ENCODE data around the gene LRRC28.
A peak's percentile ranks its signal among the peaks of the same experiment; 100 is the strongest.

LRRC28 gene

DNA sequence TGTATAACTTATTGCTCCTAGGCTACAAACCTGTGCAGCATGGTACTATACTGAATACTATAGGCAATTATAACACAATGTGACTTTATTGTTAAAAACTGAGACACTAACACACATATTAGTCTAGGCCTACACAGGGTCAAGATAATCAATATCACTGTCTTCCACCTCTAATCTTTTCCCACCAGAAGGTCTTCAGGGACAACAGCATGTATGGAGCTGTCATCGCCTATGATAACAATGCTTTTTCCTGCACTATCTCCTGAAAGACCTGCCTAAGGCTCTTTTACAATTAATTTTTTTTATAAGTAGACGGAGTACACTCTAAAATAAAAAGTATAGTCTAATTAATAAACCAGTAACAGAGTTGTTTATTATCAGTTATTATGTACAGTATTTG lies 60.9 kb downstream of the LRRC28 start:
- no peaks in the 10 kb centered on the region for H3K4me1 Mint-ChIP-seq
- H3K36me3 Mint-ChIP-seq, result peaks cover 13% of the 10 kb centered on the region
- no peaks in the 10 kb centered on the region for H3K27me3 Mint-ChIP-seq
- no peak overlapping the region for H3K27ac Mint-ChIP-seq
- no peak for ATAC-seq
- no peak overlapping the region for H3K4me3 Mint-ChIP-seq
- H3K9me3 Mint-ChIP-seq, result peaks cover 5% of the 10 kb centered on the region

- H3K9me3 Mint-ChIP-seq, result peaks cover 5% of the 10 kb centered on the region
Observed at GRCh38 chr15:99312794-99313193, 61.5 kb downstream of the LRRC28 start.

GRCh38 chr15:99315636-99316035 lies 64.4 kb downstream of the LRRC28 start:
- no peak overlapping the region for H3K4me3 Mint-ChIP-seq
- no peak overlapping the region for H3K27ac Mint-ChIP-seq
- H3K27me3 Mint-ChIP-seq, result no peaks in the 10 kb centered on the region
- H3K9me3 Mint-ChIP-seq, result peaks cover 5% of the 10 kb centered on the region
- no peak for ATAC-seq
- H3K4me1 Mint-ChIP-seq, result no peaks in the 10 kb centered on the region
- peaks cover 13% of the 10 kb centered on the region for H3K36me3 Mint-ChIP-seq

More at GRCh38 chr15:99312794-99313193, 61.5 kb downstream of the LRRC28 start:
- peaks cover 13% of the 10 kb centered on the region for H3K36me3 Mint-ChIP-seq
- no peaks in the 10 kb centered on the region for H3K4me1 Mint-ChIP-seq
- H3K27ac Mint-ChIP-seq, result no peak overlapping the region
- H3K27me3 Mint-ChIP-seq, result no peaks in the 10 kb centered on the region
- no peak overlapping the region for H3K4me3 Mint-ChIP-seq
- ATAC-seq, result no peak

DNA sequence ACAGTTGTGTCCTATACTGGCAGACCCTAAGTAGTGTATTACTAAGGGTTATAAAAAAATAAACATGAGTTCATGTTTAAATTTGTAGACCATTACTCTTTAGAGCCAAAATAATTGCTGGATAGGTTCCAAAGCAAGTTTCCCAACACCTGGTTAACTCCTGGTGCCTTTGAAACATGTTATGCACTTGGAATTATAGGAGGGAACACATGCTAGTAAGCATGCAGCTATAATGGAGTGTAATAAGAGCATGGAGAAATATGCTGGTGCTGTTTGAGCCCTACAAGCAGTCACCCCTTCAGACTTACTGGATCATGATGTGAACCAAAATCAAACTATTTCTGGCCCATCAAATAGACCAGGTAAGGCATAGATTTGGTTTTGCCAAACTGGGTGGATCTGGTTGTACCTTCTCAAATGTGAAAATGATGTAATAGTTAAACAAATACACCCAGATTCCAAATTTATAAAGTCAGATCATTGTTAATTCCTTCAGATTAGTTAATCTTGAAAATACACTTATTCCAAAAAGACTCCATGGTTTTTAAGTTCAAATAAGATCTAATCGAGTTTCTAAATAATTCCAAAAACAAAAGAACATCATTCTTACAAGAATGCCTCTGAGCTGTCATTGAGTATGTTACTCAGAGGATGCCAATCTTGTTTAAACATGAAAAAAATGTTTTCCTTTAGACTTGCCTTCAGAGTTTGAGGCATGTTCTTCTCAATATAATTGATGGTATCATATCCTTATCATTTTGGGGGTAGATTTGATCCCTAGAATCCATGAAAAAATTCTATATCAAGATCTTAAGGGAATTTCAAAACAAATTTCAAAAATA lies 69.3 kb downstream of the LRRC28 start:
- ATAC-seq, result no peak
- H3K9me3 Mint-ChIP-seq, result peaks cover 3% of the 10 kb centered on the region
- H3K4me3 Mint-ChIP-seq, result no peak overlapping the region
- no peak overlapping the region for H3K27ac Mint-ChIP-seq
- no peaks in the 10 kb centered on the region for H3K27me3 Mint-ChIP-seq
- H3K36me3 Mint-ChIP-seq, result peaks cover 11% of the 10 kb centered on the region
- H3K4me1 Mint-ChIP-seq, result peaks cover 20% of the 10 kb centered on the region

DNA sequence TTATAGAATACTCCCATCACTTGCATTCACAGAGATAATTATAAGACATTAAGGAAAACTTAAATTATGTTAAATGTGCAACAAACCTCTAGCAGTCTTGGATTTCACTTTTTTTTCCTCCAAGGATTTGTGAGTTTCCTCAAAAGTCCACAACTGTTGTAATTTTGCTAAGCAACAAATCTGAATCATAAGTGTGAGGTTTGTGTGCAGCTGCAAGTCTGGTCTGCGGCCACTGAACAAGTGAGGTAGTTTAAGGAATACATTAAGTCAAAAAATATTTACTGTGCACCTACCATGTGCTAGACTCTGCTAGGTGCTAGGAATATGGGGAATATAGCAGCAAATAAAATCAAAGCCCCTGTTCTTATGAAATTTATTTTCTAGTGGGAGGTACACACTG lies 70.2 kb downstream of the LRRC28 start:
- ATAC-seq, result no peak
- no peak overlapping the region for H3K4me3 Mint-ChIP-seq
- peak overlapping the region; percentile 21 for H3K27ac Mint-ChIP-seq
- no peaks in the 10 kb centered on the region for H3K27me3 Mint-ChIP-seq
- peaks cover 13% of the 10 kb centered on the region for H3K36me3 Mint-ChIP-seq
- peaks cover 24% of the 10 kb centered on the region for H3K4me1 Mint-ChIP-seq
- peaks cover 6% of the 10 kb centered on the region for H3K9me3 Mint-ChIP-seq

- Mint-ChIP-seq H3K27me3 (no peaks in the 10 kb centered on the region), H3K4me1 (peaks cover 24% of the 10 kb centered on the region), H3K36me3 (peaks cover 13% of the 10 kb centered on the region), H3K27ac (no peak overlapping the region), H3K9me3 (peaks cover 6% of the 10 kb centered on the region), H3K4me3 (no peak overlapping the region)
- ATAC-seq, result no peak
Observed at GRCh38 chr15:99322643-99323405, 71.5 kb downstream of the LRRC28 start.

GRCh38 chr15:99324082-99324620 lies 72.9 kb downstream of the LRRC28 start:
- Mint-ChIP-seq H3K27me3 (no peaks in the 10 kb centered on the region), H3K4me3 (peak overlapping the region; percentile 31), H3K4me1 (peaks cover 24% of the 10 kb centered on the region), H3K27ac (peak overlapping the region; percentile 67), H3K9me3 (peaks cover 6% of the 10 kb centered on the region), H3K36me3 (peaks cover 13% of the 10 kb centered on the region)
- peak; percentile 91 for ATAC-seq

DNA sequence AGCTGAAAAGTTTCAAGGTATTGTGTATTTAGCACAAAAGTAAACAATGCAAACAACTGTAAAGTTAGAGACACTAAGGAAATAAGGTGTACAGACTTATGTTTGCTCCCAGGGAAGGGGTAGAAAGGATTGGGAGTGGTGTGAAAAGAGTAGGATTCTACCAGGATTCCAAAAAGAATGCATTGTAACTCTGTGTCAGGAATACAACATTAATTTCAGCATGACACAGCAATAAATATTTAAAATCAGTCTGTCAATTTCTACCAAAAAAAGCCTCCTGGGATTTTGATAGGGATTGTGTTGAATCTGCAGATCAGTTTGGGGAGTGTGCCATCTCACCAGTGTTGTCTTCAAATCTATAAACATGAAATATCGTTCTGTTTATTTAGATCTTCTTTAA lies 73.4 kb downstream of the LRRC28 start:
- Mint-ChIP-seq H3K9me3 (peaks cover 6% of the 10 kb centered on the region), H3K4me3 (peak overlapping the region; percentile 31), H3K4me1 (peaks cover 24% of the 10 kb centered on the region), H3K36me3 (peaks cover 13% of the 10 kb centered on the region), H3K27me3 (no peaks in the 10 kb centered on the region), H3K27ac (peak overlapping the region; percentile 67)
- no peak for ATAC-seq

DNA sequence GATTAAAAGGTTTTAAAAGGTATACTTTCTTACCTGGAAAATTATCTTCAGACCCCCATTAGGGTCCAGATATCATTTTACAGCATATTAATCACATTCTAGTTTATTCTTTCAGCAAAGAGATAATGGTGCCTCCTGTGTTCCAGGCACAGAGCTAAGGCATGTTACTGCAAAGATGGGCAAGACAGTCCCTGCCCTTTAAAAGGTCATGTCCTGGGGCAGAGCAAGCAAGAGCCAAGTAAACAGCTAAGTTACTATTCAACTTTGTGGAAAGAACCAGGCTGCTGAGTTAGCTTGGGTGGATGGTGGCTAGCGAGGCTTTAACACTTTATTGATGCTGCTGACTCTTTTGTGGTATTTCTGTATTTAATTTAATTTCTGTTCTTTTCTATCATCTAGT lies 75.0 kb downstream of the LRRC28 start:
- Mint-ChIP-seq H3K27me3 (no peaks in the 10 kb centered on the region), H3K36me3 (peaks cover 13% of the 10 kb centered on the region), H3K27ac (no peak overlapping the region), H3K4me1 (peaks cover 24% of the 10 kb centered on the region), H3K9me3 (peaks cover 6% of the 10 kb centered on the region), H3K4me3 (no peak overlapping the region)
- no peak for ATAC-seq

DNA sequence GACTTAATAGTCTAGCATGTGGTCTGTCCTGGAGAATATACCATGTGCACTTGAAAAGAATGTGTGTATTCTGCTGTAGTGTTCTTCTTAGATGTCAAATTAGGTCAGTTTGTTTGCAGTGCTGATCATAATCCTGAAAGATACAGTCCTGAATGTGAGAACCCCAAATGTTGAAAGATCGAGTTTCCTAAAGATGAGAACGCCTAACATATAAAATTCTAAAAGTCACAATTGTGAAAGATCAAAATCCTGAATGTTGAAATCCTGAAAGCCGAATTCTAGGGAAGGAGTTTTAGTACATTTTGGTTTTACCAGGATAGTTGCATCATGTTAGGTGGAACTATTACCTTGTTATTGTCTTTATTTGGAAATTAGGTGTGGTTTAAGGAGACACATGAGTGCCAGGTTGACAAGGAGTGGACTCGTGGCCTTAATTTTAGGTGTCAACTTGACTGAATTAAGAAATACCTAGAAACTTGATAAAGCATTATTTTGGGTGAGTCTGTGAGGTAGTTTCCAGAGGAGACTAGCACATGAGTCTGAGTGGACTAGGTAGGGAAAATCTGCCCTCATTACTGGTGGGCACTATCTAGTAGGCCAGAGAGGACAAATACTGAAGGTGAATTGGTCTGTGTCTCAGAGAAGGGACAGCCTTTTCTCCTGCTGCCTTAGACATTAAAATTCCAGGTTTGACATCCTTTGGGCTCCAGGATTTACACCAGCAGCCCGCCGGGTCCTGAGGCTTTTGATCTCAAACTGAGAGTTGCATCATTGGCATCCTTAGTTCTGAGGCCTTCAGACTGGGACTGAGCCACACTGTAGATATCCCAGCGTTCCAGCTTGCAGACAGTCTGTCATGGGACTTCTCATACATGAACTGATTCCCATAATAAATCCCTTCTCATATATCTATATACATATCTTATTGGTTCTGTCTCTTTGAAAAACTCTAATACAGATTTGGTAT lies 77.1 kb downstream of the LRRC28 start:
- Mint-ChIP-seq H3K4me3 (no peak overlapping the region), H3K9me3 (peaks cover 6% of the 10 kb centered on the region), H3K36me3 (peaks cover 7% of the 10 kb centered on the region), H3K27me3 (no peaks in the 10 kb centered on the region), H3K27ac (no peak overlapping the region), H3K4me1 (peaks cover 24% of the 10 kb centered on the region)
- no peak for ATAC-seq

- no peak overlapping the region for H3K4me3 Mint-ChIP-seq
- no peaks in the 10 kb centered on the region for H3K4me1 Mint-ChIP-seq
- no peaks in the 10 kb centered on the region for H3K9me3 Mint-ChIP-seq
- no peak for ATAC-seq
- H3K27ac Mint-ChIP-seq, result no peak overlapping the region
- no peaks in the 10 kb centered on the region for H3K27me3 Mint-ChIP-seq
- peaks cover 5% of the 10 kb centered on the region for H3K36me3 Mint-ChIP-seq
Observed at GRCh38 chr15:99331381-99331780, 80.1 kb downstream of the LRRC28 start.

DNA sequence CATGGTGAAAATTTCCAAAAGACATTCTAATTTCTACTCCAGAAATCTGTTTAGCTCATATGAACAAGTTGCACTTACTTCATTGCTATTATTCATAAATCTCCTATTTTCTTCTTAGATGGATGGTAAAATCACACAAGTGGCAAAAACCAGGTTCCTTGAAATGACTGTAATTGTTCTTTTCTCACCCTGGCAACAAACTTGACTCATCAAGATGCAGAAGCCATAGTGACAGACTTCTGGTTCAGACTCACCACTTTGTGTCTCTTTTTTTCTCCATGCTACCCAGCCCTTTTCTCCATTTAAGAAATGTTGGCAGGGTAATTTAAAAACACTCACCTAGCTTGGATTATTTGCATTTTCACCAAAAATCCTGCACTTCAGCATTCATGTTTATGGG lies 82.1 kb downstream of the LRRC28 start:
- Mint-ChIP-seq H3K27me3 (no peaks in the 10 kb centered on the region), H3K4me3 (no peak overlapping the region), H3K9me3 (no peaks in the 10 kb centered on the region), H3K36me3 (peaks cover 13% of the 10 kb centered on the region), H3K4me1 (no peaks in the 10 kb centered on the region), H3K27ac (no peak overlapping the region)
- no peak for ATAC-seq

- H3K27ac Mint-ChIP-seq, result no peak overlapping the region
- no peaks in the 10 kb centered on the region for H3K27me3 Mint-ChIP-seq
- no peaks in the 10 kb centered on the region for H3K9me3 Mint-ChIP-seq
- no peaks in the 10 kb centered on the region for H3K4me1 Mint-ChIP-seq
- H3K36me3 Mint-ChIP-seq, result peaks cover 18% of the 10 kb centered on the region
- ATAC-seq, result no peak
- H3K4me3 Mint-ChIP-seq, result no peak overlapping the region
Observed at GRCh38 chr15:99333981-99334380, 82.7 kb downstream of the LRRC28 start.

GRCh38 chr15:99335508-99335907 lies 84.2 kb downstream of the LRRC28 start:
- H3K4me1 Mint-ChIP-seq, result no peaks in the 10 kb centered on the region
- H3K27ac Mint-ChIP-seq, result no peak overlapping the region
- no peaks in the 10 kb centered on the region for H3K27me3 Mint-ChIP-seq
- no peak for ATAC-seq
- peaks cover 18% of the 10 kb centered on the region for H3K36me3 Mint-ChIP-seq
- H3K4me3 Mint-ChIP-seq, result no peak overlapping the region
- no peaks in the 10 kb centered on the region for H3K9me3 Mint-ChIP-seq

DNA sequence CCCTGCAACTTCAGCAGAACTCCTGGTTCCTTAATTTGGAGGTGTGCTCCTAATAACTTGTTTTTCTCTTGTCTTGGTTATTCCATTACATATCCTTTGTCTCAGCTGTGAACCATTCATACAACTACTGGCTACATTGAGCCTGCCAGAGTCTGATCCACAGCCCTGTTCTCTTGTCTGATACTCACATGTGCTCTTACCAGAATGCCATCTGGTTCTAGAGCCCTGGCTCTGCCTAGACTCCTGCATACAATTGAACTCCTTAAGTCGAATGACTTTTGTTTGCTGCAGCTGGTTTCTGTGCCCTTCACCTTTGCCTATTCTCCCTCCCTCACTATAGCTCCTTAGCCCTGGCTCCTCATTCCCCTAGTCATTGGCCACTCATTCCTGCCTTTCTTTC lies 85.5 kb downstream of the LRRC28 start:
- peaks cover 6% of the 10 kb centered on the region for H3K4me1 Mint-ChIP-seq
- H3K27ac Mint-ChIP-seq, result no peak overlapping the region
- H3K4me3 Mint-ChIP-seq, result no peak overlapping the region
- H3K27me3 Mint-ChIP-seq, result no peaks in the 10 kb centered on the region
- no peaks in the 10 kb centered on the region for H3K9me3 Mint-ChIP-seq
- peaks cover 18% of the 10 kb centered on the region for H3K36me3 Mint-ChIP-seq
- no peak for ATAC-seq
